ENCODE results near the gene EP400.
"Not testable (repeated sequence)": the region's sequence is repeated elsewhere in the genome, so short reads cannot be mapped to it uniquely, and the experiment has no call there.

EP400 gene

GRCh38 chr12:131928080-131928710 lies 21.5 kb upstream of the EP400 start:
- no peak for DNase-seq (ENCODE audit: low spot score)

DNA sequence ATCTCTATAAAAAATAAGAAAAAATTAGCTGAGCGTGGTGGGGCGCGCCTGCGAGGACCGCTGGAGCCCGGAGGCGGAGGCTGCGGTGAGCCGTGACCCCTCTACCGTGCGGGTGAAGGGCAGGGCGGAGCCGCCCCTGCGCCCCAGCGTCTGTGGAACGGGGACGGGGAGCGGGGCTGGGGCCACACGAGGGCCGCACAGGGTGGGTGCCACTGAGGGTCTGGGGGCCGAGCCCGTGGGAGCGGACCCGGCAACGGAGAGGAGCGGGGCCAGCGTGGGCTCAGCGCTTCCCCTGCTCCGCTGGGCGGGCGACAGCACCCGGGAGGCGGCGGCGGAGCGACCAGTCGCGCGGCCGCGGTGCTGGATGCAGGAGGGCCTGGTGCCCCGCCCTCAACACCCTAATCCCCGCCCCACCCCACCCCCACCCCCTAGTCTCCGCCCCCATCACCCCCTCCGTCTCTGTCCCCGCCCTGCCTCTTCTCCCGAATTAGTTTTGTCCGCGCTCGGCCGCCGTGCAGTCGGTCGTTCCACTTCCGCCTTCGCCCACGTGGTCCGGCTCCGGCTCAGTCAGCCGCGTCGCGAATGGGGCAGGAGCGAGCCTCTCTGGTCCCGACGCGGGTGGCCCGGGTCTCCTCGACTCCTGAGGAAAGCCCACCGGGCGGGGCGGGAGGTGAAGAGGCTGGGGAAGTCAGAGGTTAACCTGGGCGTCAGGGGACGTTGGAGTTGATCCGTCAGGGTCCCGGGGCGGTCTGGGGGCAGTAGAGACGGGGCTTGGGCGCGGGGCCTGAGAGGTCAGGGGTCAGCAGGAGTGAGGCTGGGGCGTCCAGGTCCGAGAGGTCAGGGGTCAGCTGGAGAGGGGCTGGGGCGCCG lies 20.8 kb upstream of the EP400 start, which contains the start of gene PUS1:
Gene PUS1 (plus strand): TSS at position 566 of the 870 bp plus-strand sequence. CDS start 447 bp downstream, outside the sequence.
- DNase-seq (ENCODE audit: low spot score) = peak; percentile 95

GRCh38 chr12:131929581-131930456 lies 19.9 kb upstream of the EP400 start:
- DNase-seq (ENCODE audit: low spot score) = no peak

DNA sequence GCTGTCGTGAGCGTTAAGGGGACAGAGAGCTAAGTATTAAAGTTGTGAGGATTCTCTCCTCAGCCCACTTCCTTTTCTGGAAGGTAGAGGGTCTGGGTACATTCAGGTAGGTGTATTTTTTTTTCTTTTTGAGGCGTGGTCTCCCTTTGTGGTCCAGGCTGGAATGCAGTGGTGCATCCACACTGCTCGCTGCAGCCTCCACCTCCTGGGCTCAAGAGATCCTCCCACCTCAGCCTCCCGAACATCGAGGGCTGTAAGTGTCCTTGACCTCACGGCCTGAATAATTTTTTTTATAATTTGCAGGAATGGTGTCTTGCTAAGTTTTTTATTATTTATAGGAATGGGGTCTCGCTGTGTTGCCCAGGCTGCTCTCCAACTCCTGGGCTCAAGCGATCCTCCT lies 19.2 kb upstream of the EP400 start:
- no peak for DNase-seq (ENCODE audit: low spot score)

GRCh38 chr12:131933387-131933786 lies 16.4 kb upstream of the EP400 start:
- DNase-seq (ENCODE audit: low spot score) = no peak

DNA sequence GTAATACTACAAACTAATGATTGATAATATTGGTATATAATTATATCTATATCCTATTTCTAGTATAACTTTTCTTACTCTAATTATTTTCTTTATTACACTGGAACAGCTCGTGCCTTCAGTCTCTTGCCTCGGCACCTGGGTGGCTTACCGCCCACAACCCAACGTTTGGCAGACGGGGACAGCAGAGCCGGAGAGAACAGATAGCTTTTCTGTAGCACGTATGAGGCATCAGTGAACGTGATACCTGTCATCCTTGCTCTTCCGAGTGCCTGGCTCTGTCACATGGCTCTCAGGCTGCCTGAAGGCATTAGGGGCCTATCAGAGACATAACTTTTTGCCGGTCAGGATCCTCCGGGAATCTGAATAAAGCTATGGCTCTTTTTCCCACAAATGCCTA lies 15.2 kb upstream of the EP400 start:
- no peak for DNase-seq (ENCODE audit: low spot score)

GRCh38 chr12:131938082-131938481 lies 11.7 kb upstream of the EP400 start:
- no peak for DNase-seq (ENCODE audit: low spot score)

DNA sequence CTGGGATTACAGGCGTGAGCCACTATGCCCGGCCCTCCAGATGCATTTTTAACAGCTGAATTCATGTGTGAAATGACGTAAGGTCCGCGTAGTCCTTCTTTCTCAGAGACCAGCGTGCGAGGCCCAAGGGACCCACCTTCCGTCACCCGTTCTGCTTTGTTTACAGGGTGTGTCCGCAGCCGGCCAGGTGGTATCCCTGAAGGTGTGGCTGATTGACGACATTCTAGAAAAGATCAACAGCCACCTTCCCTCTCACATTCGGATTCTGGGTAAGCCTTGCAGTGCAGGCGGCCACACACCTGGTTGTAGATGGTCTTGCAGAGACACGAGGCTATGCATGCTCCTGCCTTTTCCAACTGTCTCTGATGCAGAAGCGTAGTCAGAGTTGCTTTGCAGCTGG lies 10.7 kb upstream of the EP400 start:
- no peak for DNase-seq (ENCODE audit: low spot score)

- no peak for DNase-seq (ENCODE audit: low spot score)
Observed at GRCh38 chr12:131940141-131940547, 9.6 kb upstream of the EP400 start.

GRCh38 chr12:131941116-131941986 lies 8.4 kb upstream of the EP400 start:
- no peak for DNase-seq (ENCODE audit: low spot score)

DNA sequence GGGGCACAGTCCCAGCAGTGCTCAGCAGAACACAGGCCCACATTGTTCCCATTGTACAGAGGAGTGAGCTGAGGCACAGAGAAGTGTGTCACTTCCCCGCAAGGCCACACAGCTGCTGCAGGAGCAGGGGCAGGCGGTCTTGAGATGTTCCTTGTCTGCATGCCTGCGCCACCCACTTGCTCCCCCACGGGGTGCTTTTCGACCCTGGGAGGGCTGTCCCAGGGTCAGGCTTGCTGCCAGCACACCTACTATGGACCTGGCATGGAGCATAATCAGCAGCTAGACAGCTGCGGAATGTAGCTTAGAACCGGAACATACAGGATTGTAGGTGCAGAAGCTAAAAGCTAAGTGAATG lies 7.8 kb upstream of the EP400 start:
- no peak for DNase-seq (ENCODE audit: low spot score)

GRCh38 chr12:131942671-131943070 lies 7.1 kb upstream of the EP400 start:
- no peak for DNase-seq (ENCODE audit: low spot score)

DNA sequence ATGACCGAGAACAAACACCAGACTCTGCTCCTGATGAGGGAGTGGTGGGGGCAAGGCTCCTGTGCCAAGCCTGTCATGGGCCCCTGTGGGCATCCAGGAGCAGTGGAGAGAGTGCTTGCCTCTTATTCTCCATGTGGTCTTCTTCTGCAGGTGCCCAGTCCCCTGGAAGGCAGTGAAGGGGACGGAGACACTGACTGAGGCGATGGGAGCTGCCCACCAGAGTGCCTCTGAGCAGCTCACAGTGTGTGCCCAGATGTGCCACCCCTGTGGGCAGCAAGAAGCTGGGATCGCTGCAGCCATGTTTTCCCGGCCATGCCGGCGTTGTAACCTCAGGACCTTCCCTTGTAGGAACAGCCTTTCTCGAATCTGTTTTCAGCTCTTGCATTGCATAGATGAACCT lies 6.4 kb upstream of the EP400 start:
- DNase-seq (ENCODE audit: low spot score) = no peak

GRCh38 chr12:131943876-131944275 lies 5.9 kb upstream of the EP400 start:
- no peak for DNase-seq (ENCODE audit: low spot score)

GRCh38 chr12:131944601-131945251 lies 5.0 kb upstream of the EP400 start:
- no peak for DNase-seq (ENCODE audit: low spot score)

DNA sequence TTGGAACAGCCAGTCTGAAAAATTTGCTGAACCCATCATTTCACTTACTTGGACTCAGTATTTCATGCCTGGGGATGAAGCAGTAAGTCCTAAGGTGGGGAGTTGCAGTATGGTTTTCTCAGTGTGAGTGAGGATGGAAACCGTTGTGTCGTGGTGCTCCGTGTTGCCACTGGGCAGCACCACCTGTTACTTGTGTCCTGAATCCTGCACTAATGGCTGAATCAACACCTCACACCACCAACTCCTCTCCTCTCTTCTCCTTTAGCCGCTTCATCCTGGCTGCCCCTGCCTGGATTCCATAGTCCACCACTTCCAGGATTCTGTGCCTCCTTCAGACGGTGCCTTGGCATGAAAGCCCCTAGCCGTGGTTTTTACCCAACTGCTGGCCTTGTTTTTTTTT lies 3.0 kb upstream of the EP400 start:
- DNase-seq (ENCODE audit: low spot score) = no peak

DNA sequence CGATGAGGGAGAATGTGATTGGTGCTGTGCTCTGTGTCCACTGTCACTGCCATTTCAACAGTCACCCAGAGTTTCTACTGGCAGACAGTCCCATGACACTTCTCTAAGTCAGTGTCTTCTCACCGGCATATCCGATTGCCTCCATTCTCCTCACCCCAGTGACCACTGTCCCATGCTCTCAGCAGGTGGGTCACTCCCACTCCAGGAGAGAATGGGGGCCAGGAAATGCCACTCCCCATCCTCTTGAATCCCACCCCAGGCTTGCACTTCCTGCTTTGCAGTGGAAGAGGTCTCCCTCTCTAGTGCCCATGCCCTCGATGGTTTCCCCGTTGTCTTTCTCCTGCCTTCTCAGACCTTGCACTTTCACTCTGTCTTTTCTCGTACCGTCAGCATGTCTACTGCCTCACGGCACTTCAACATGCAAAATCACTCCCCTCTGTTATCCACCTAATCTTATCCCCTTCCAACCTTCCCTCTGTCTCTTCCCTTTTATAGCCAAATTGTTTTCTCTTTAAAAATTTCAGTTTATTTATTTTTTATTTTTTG lies 2.2 kb upstream of the EP400 start:
- no peak for DNase-seq (ENCODE audit: low spot score)

GRCh38 chr12:131948166-131948712 lies 1.5 kb upstream of the EP400 start:
- no peak for DNase-seq (ENCODE audit: low spot score)

DNA sequence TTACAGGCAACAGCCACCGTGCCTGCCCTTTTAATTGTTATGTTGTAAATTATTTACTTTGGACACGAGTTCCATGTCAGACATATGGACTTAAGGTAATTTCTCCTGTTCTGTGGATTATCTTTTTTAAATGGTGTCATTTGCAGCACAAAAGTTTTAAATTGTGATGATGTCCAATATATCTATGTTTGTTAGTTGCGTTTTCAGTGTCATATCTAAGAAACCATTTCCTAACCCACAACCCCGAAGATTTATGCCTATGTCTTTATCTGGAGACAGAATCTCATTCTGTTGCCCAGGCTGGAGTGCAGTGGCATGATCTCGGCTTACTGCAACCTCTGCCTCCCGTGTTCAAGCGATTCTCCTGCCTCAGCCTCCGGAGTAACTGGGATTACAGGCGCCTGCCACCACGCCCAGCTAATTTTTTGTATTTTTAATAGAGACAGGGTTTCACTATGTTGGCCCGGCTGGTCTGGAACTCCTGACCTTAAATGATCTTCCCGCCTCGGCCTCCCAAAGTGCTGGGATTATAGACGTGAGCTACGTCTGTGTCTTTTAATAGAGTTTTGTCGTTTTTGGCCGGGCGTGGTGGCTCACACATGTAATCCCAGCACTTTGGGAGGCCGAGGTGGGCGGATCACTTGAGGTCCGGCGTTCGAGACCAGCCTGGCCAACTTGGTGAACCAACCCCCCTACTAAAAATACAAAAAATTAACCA lies 870 bp upstream of the EP400 start:
- not testable (repeated sequence) for DNase-seq (ENCODE audit: low spot score)
